Gastrocnemius medialis (tissue), 4 donors: ENCODE measurements around the gene COBL. TPM values are rescaled to one million over a fixed set of nuclear protein-coding genes. Genes with fewer than 3 reads are reported as not detected.

Experiments used
- ATAC-seq, 2 donors: fragments of 150-250 bp; one replicate each; pipeline ENCODE4 v1.9.1; 2016
- DNase-seq, 2 donors: peaks; one replicate each; pipeline ENCODE4 v3.0.0-alpha.2; 2019
- H3K27ac ChIP-seq, 4 donors: fragments of 200-600 bp; sonication (generic); 1 replicate in 1 of 4; 2 replicates in 3 of 4; pipeline ENCODE4 v1.5.1; 2016 to 2018; ENCODE audit warnings: mild to moderate bottlenecking in 2 of 4, moderate library complexity in 1 of 4
- H3K27me3 ChIP-seq, 3 donors: fragments of 200-600 bp; sonication (generic) in 2 of 3; 1 replicate in 1 of 3; 2 replicates in 2 of 3; pipeline versions ENCODE4 v1.5.1 to v1.6.0; 2016 to 2019; ENCODE audit warnings: mild to moderate bottlenecking in 1 of 3, moderate library complexity in 1 of 3
- H3K36me3 ChIP-seq, 2 donors: fragments of 200-600 bp; sonication (generic) in 1 of 2; one replicate each; pipeline ENCODE4 v1.5.1; 2017 to 2018
- H3K4me1 ChIP-seq, 2 donors: fragments of 200-600 bp; sonication (generic) in 1 of 2; one replicate each; pipeline ENCODE4 v1.5.1; 2016 to 2017; ENCODE audit warnings: mild to moderate bottlenecking in 2 of 2
- H3K4me3 ChIP-seq, 4 donors: fragments of 200-600 bp; sonication (generic) in 3 of 4; 1 replicate in 1 of 4; 2 replicates in 3 of 4; pipeline ENCODE4 v1.5.1; 2016 to 2019; ENCODE audit warnings: mild to moderate bottlenecking in 2 of 4
- H3K9me3 ChIP-seq, 3 donors: fragments of 200-600 bp; sonication (generic) in 2 of 3; 1 replicate in 1 of 3; 2 replicates in 2 of 3; pipeline ENCODE4 v1.5.1; 2016 to 2019
- CTCF ChIP-seq, 5 experiments: fragments of 450-650 bp in 3 of 5; fragments of 200-600 bp in 2 of 5; sonication (generic) in 2 of 5; IDR thresholded peaks in 4 of 5; conservative IDR thresholded peaks in 1 of 5; 1 replicate in 4 of 5; 2 replicates in 1 of 5; pipeline ENCODE4 v1.5.1; 2016 to 2019; ENCODE audit warnings: antibody characterized with exemption in 5 of 5, mild to moderate bottlenecking in 3 of 5, moderate library complexity in 3 of 5
- POLR2A ChIP-seq, 2 donors: fragments of 450-650 bp; IDR thresholded peaks; one replicate each; pipeline ENCODE4 v1.6.1; 2017; ENCODE audit warnings: antibody characterized with exemption in 2 of 2, mild to moderate bottlenecking in 2 of 2, moderate library complexity in 2 of 2
- in situ Hi-C, 4 donors: fragments of 200-750 bp; cut with MboI; loops; one replicate each; pipeline versions ENCODE4 v1.15.0 to v1.8.0; 2017; ENCODE audit warnings: low sequenced_read_pairs in 4 of 4
- intact Hi-C: fragments of 100-400 bp; cut with DNase I; formaldehyde crosslinking; loops from one replicate; pipeline ENCODE4 v1.15.1; 2023; ENCODE audit warnings: low total_unique reads
- total RNA-seq, 4 donors: library from RNA; depleted of rRNA; stranded (reverse); fragments of >200 nt; gene quantifications; one replicate each; pipeline versions ENCODE4 v1.1.0 to v1.2.3, GENCODE V29; 2016

COBL gene
- 100 to 1,000 TPM in 2 of 4 donors, 10 to 100 TPM in 2; 82.1 to 170 (median 124) TPM for total RNA-seq

GRCh38 chr7:51316666-51317581 lies at the start of gene COBL:
COBL (minus strand) TSS chr7:51316809; CDS start chr7:51316633, 176 bp downstream.
- Histone ChIP-seq H3K27me3 (no peaks in the 10 kb centered on the region), H3K9me3 (no peaks in the 10 kb centered on the region), H3K36me3 (no peaks in the 10 kb centered on the region), H3K4me1 (peaks cover 16 to 18% of the 10 kb centered on the region in 2 donors), H3K27ac (peak within 1 kb of the TSS; percentile 81 to 95 (median 92)), H3K4me3 (peak within 1 kb of the TSS; percentile 76 to 91 (median 82))
- TF ChIP-seq CTCF (IDR thresholded peaks at IDR 0.05 in 4 of 5, conservative IDR thresholded peaks at IDR 0.05 in 1 of 5) (peak in 3 of 5 experiments; percentile 13 to 28 (median 25)), POLR2A (IDR thresholded peaks at IDR 0.05) (peak; percentile 24 to 45)
- DNase-seq (peak; percentile 31 to 62), ATAC-seq (peak; percentile 49 to 54)
- intact Hi-C loops (loop anchor here (5.0 to 10.0 kb wide), 2 partner anchors 40 to 812 kb away; no protein-coding TSS in a partner anchor), in situ Hi-C loops (no loop called here)

- ATAC-seq, result no peak
- no peak for DNase-seq
- Histone ChIP-seq H3K4me1 (no peaks in the 10 kb centered on the region), H3K36me3 (no peaks in the 10 kb centered on the region), H3K27me3 (no peaks in the 10 kb centered on the region), H3K27ac (no peak overlapping the region), H3K9me3 (no peaks in the 10 kb centered on the region), H3K4me3 (no peak overlapping the region)
- TF ChIP-seq CTCF (IDR thresholded peaks at IDR 0.05 in 4 of 5, conservative IDR thresholded peaks at IDR 0.05 in 1 of 5), result no peak
- TF ChIP-seq POLR2A (IDR thresholded peaks at IDR 0.05), result no peak
- in situ Hi-C loops (loop anchor here (5.0 to 25.0 kb wide), 4 partner anchors 199 to 904 kb away; partner anchors contain the start of gene FIGNL1 (in 1 of the 4)), intact Hi-C loops (loop anchor here (2.0 to 5.0 kb wide), 2 partner anchors 141 to 179 kb away; no protein-coding TSS in a partner anchor)
Observed at GRCh38 chr7:51366172-51366728, 49.6 kb upstream of the COBL start.

GRCh38 chr7:51357821-51358220 lies 41.2 kb upstream of the COBL start:
- Histone ChIP-seq H3K4me3 (no peak overlapping the region), H3K36me3 (no peaks in the 10 kb centered on the region), H3K27ac (no peak overlapping the region), H3K27me3 (no peaks in the 10 kb centered on the region), H3K9me3 (no peaks in the 10 kb centered on the region), H3K4me1 (no peaks in the 10 kb centered on the region)
- in situ Hi-C loops, result loop anchor here in 1 of 4 donors (5.0 to 25.0 kb wide), 2 partner anchors 196 to 896 kb away; partner anchors contain the start of gene FIGNL1
- peak in 1 of 2 donors; percentile 27 for ATAC-seq
- intact Hi-C loops, result loop anchor here (5.0 to 10.0 kb wide), 2 partner anchors 41 to 903 kb away; partner anchors contain the start of genes COBL and FIGNL1
- no peak for DNase-seq
- TF ChIP-seq POLR2A (IDR thresholded peaks at IDR 0.05) (no peak), CTCF (IDR thresholded peaks at IDR 0.05 in 4 of 5, conservative IDR thresholded peaks at IDR 0.05 in 1 of 5) (peak; percentile 11 to 40 (median 16))

- TF ChIP-seq CTCF (IDR thresholded peaks at IDR 0.05 in 4 of 5, conservative IDR thresholded peaks at IDR 0.05 in 1 of 5) (no peak), POLR2A (IDR thresholded peaks at IDR 0.05) (no peak)
Observed at GRCh38 chr7:51356849-51357516, 40.4 kb upstream of the COBL start.

More at GRCh38 chr7:51356849-51357516, 40.4 kb upstream of the COBL start:
- Histone ChIP-seq H3K9me3 (no peaks in the 10 kb centered on the region), H3K36me3 (no peaks in the 10 kb centered on the region), H3K27me3 (no peaks in the 10 kb centered on the region), H3K4me1 (no peaks in the 10 kb centered on the region), H3K27ac (no peak overlapping the region), H3K4me3 (no peak overlapping the region)
- ATAC-seq, result no peak
- DNase-seq, result no peak
- intact Hi-C loops, result loop anchor here (5.0 to 10.0 kb wide), 2 partner anchors 40 to 902 kb away; partner anchors contain the start of genes COBL and FIGNL1
- in situ Hi-C loops, result loop anchor here in 1 of 4 donors (5.0 to 25.0 kb wide), 2 partner anchors 195 to 895 kb away; partner anchors contain the start of gene FIGNL1
